NCI-H526 treated with DMSO at 0.1 percent for 48 hours (cell line): ENCODE measurements around the gene SUPT4H1.

Source experiments
- DNase-seq: peaks from one replicate; lab custom pipeline; 2025; lab: John Stamatoyannopoulos, UW

The SUPT4H1 gene

GRCh38 chr17:58303971-58304749 is 47.8 kb downstream of the SUPT4H1 start:
- DNase-seq = peak; percentile 92

GRCh38 chr17:58302919-58303585 is 48.9 kb downstream of the SUPT4H1 start:
- no peak for DNase-seq

- DNase-seq = no peak
Observed at GRCh38 chr17:58302171-58302918, 49.7 kb downstream of the SUPT4H1 start.

DNA sequence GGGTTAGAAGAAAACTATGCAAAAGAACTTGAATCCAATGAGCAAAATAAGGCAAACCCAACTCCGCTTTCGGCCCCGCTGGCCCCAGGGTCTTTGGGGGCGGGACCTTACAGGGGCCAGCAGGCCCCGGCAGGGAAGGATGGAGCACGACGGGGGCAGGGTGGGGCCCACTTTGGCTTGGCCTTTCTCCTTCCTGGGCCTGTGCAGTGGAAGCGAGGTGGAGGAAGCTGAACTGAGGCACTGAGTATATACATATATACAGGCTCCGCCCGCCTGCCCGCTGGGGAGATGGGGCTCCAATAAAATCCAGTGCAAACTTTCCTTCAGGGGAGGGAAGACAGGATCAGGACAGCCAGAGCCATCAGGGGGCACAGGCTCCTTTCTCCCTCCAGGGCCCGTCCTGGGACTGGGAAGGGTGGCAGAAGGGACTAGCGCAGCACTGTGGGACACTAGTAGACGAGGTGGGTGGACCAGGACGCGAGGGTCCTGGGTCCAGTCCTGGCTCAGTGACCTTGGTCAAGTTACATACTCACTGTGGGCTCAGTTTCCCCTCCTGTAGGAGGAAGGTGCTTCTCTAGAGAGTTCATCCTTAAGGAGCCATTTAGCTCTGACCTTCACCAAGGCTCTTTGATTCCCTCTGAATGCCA is 50.4 kb downstream of the SUPT4H1 start:
- DNase-seq = no peak

- no peak for DNase-seq
Observed at GRCh38 chr17:58300336-58300735, 51.7 kb downstream of the SUPT4H1 start.
